Mesenteric fat pad (tissue), 1 donor: Measurements from ENCODE around the gene CAPZA1. TPM values are rescaled to one million over a fixed set of nuclear protein-coding genes. Genes with fewer than 3 reads are reported as not detected.
"Not testable (repeated sequence)": the region's sequence is repeated elsewhere in the genome, so short reads cannot be mapped to it uniquely, and the experiment has no call there.

Experiments used
- DNase-seq: peaks from one replicate; pipeline ENCODE4 v3.0.0-alpha.2; 2020; ENCODE audit warnings: low spot score
- long read RNA-seq: library from polyadenylated mRNA; unstranded; transcript quantifications from one replicate; pipeline ENCODE4 v2.0.0, GENCODE V29; 2020
- total RNA-seq: library from RNA; stranded (reverse); fragmentation: NEBNext Ultra II Directional; extraction: Animal tissue kit (Norgen Biotek cat#: 25700); gene quantifications from one replicate; pipeline ENCODE4 v1.2.1, GENCODE V29; 2021
- donor health status: DM: yes; HTN: yes; CAD: no.

CAPZA1 gene
- total RNA-seq, result 142 TPM
- long read RNA-seq, transcript CAPZA1-201 (10 exons, 3,020 nt), result major isoform, 151 of 187 reads
- long read RNA-seq, partial matches to known transcripts, result 14 of 187 reads
- long read RNA-seq, other reads (novel, unspliced or antisense), result 20 of 187 reads

- DNase-seq, result peak; percentile 97
These were observed at the start of gene CAPZA1 for GRCh38 chr1:112619518-112620376. Gene CAPZA1, plus strand, starts transcription at chr1:112619832. Its CDS starts 13 bp downstream, at chr1:112619845.

DNA sequence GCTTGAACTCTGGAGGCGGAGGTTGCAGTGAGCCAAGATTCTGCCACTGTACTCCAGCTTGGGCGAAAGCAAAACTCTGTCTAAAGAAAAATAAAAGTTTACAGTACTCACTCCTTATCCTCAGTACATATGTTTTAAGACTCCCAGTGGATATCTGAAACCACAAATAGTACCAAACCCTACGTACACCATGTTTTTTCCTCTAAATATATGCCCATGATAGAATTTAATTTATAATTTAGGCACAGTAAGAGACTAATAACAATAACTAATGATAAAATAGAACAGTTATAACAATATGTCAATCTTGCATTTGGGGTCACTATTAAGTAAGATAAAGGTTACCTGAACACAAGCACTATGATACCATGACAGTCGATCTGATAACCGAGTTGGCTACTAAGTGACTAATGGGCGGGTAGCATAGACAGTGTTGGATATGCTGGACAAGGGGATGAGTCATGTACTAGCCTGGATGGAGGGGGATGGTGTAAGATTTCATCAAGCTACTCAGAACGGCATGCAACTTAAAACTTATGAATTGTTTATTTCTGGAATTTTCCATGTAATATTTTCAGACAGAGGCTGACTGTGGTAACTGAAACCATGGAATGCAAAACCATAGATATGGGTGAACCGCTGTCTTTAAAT lies 44.4 kb upstream of the CAPZA1 start:
- no peak for DNase-seq

GRCh38 chr1:112576240-112576639 lies 43.4 kb upstream of the CAPZA1 start:
- no peak for DNase-seq

- no peak for DNase-seq
These were observed 39.7 kb upstream of the CAPZA1 start for GRCh38 chr1:112579801-112580510.

GRCh38 chr1:112581586-112582192 lies 37.9 kb upstream of the CAPZA1 start:
- no peak for DNase-seq

DNA sequence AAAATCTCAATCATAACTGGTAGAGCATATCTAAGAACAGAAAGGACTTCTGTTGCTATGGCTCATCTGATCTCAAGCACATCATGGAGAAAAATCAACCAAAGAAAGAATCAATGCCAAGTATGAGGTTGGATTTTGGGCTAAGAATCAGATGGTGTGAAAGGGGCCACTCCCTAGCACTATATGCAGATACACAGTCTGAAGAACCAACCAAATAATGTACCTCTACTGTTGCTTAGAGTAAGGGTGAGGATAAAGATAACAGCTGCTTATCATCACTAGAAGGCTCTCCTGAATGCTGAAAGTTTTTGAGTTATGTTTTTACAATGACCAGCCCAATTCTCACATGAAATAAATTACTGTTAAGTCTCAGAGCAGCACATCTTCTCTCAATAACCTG lies 36.3 kb upstream of the CAPZA1 start:
- no peak for DNase-seq

GRCh38 chr1:112589766-112590165 lies 29.9 kb upstream of the CAPZA1 start:
- DNase-seq, result no peak

GRCh38 chr1:112594208-112594876 lies 25.3 kb upstream of the CAPZA1 start:
- no peak for DNase-seq

- no peak for DNase-seq
These were observed 20.2 kb upstream of the CAPZA1 start for GRCh38 chr1:112599477-112599876.

DNA sequence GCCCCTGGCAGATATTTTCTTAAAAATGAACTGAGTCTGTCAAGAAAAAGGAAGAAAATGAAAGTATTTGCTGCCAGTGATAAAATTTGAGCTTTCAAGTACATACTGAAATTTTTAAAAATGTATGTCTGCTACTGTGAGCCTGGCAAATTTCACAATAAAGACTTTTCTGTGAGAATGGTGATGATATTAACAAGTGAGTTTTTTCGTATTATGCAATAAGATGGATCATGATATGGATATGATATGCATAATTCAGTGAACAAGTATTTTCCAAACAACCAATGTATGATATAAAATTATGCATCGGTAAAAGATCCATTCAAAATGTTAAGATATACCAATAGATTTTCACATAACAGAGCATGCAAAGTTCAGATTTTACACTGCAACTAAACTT lies 16.6 kb upstream of the CAPZA1 start:
- DNase-seq, result no peak

GRCh38 chr1:112603541-112603940 lies 16.1 kb upstream of the CAPZA1 start:
- no peak for DNase-seq

GRCh38 chr1:112605633-112606327 lies 13.9 kb upstream of the CAPZA1 start:
- no peak for DNase-seq

DNA sequence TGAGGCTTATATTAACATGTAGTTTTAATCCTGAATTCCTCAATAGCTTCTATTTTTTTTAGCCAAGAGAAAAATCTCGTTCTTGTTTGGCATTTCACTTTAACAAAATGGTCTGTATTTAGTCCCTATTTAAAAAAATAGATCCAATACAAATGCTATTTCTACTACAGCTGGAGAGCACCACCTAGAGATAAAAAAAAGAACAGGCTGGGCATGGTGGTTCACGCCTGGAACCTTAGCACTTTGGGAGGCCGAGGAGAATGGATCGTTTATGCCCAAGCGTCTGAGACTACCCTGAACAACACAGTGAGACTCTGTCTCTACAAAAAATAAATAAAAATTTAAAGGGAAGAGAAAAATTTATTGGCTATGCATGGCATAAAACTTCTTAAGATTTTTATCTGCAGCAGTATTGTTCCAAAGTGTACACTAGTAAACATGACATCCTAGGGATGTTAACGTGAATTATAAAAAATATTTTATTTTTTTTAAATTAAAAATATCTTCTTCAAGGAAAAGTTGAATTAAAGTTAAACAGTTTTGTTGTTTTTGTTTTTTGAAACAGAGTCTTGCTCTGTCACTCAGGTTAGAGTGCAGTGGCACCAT lies 5.1 kb upstream of the CAPZA1 start:
- DNase-seq, result no peak

GRCh38 chr1:112618114-112618720 lies 1.4 kb upstream of the CAPZA1 start:
- DNase-seq, result no peak

DNA sequence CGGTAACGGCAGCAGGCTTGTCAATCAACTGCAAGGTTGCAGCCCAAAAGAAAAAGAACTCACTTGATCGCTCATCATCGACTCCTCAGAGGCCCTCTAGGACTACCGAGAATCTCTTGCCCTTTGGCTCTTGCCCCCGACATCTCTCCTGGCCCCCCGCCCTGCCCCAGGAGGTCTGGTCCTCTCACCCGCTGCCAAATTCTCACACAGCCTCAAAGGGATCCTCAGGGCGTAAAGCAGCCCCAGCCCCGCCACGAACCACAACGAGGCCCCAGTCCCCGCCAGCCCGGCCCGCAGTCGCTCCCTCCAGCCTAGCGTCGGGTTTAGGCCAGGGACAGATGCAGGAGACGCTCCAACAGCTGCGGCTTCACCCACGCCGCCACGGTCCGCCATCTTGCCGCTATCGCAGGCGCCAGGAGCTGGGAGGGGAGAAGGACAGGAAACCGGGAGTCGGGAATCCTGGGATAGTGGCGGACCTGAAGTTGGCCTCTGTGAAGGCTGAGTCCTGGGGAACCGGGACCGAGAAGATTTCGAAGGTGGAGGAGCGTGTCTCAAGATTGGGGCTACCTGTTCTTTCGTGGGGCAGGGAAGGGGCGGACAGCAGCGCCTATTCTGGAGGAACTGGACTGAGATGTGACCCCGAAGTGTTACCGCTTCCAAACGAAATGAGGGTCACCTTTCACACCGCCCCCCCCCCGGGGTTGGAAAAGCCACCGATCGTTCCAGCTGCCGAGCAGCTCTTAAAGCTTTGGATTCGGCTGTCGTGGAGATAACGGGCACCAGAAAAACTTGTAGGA lies 713 bp upstream of the CAPZA1 start, which contains the start of gene ST7L:
TSS of gene ST7L (minus strand) at position 421 of the 797 bp plus-strand sequence. CDS start at position 393, 28 bp downstream.
- no peak for DNase-seq

- DNase-seq, result no peak
These were observed 704 bp downstream of the CAPZA1 start for GRCh38 chr1:112620377-112620695.

DNA sequence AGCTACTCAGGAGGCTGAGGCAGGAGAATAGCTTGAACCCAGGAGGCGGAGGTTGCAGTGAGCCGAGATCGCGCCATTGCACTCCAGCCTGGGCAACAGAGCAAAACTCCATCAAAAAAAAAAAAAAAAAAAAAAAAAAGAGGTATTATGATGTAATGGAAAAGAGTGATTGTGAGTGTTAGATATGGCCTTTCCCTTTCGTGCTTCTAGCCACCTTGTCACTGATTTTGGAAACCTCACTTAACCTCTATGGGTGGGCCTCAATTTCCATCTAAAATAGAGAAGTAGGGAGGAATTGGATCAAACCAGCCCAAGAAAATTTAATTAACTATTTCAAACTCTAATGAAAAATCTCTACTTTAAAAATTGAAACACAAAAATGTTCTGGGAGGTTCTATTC lies 4.9 kb downstream of the CAPZA1 start:
- not testable (repeated sequence) for DNase-seq

DNA sequence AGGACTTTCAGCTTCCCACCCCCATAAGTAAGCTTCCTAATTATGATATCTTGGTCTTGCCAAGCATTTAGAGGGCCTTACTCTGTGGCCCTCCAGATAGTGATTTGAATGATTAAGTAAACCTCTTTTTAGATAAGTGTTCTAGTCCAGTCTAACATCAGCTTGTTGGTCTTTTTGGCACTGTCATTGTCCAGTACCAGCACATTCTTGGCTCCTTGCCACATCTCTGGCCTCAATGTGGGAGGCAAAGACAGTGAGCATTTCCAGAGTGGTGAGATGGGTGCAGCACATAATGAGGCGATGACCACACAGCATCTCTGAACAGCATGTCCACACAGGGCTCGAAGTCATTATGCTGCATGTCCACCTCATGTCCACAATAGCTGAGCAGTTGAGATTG lies 6.1 kb downstream of the CAPZA1 start:
- DNase-seq, result no peak
